CD4-positive, alpha-beta T cell treated with Interleukin-21 for 1 hour (primary cell): ENCODE measurements around the gene RWDD2A.
A peak's percentile ranks its signal among the peaks of the same experiment; 100 is the strongest.
"Not testable (repeated sequence)": the region's sequence is repeated elsewhere in the genome, so short reads cannot be mapped to it uniquely, and the experiment has no call there.

ENCODE experiments used
- DNase-seq: peaks from one replicate; pipeline ENCODE4 v3.0.0-alpha.2; 2020

The RWDD2A gene

GRCh38 chr6:83192871-83193746 lies at the start of gene RWDD2A, which contains the start of gene PGM3:
TSS of gene RWDD2A (plus strand) at chr6:83193357. CDS start at chr6:83194452, 1,095 bp downstream.
TSS of gene PGM3 (minus strand) at chr6:83193265. CDS start at chr6:83191012, 2,253 bp downstream.
- peak; percentile 90 for DNase-seq

GRCh38 chr6:83151114-83151513 lies 42.0 kb upstream of the RWDD2A start:
- no peak for DNase-seq

- DNase-seq: no peak
These were observed 40.2 kb upstream of the RWDD2A start for GRCh38 chr6:83152913-83153312.

GRCh38 chr6:83153883-83154521 lies 39.2 kb upstream of the RWDD2A start:
- no peak for DNase-seq

GRCh38 chr6:83155794-83156193 lies 37.4 kb upstream of the RWDD2A start:
- no peak for DNase-seq

GRCh38 chr6:83160167-83160566 lies 33.0 kb upstream of the RWDD2A start:
- no peak for DNase-seq

- no peak for DNase-seq
These were observed 25.4 kb upstream of the RWDD2A start for GRCh38 chr6:83167726-83168278.

GRCh38 chr6:83168556-83168955 lies 24.6 kb upstream of the RWDD2A start:
- no peak for DNase-seq

- no peak for DNase-seq
These were observed 24.1 kb upstream of the RWDD2A start for GRCh38 chr6:83169106-83169505.

GRCh38 chr6:83169511-83169910 lies 23.6 kb upstream of the RWDD2A start:
- no peak for DNase-seq

GRCh38 chr6:83176246-83176645 lies 16.9 kb upstream of the RWDD2A start:
- no peak for DNase-seq

GRCh38 chr6:83180426-83180950 lies 12.7 kb upstream of the RWDD2A start:
- no peak for DNase-seq

- no peak for DNase-seq
These were observed 11.0 kb upstream of the RWDD2A start for GRCh38 chr6:83182114-83182513.

GRCh38 chr6:83183082-83183828 lies 9.9 kb upstream of the RWDD2A start:
- DNase-seq: no peak

- no peak for DNase-seq
These were observed 8.1 kb upstream of the RWDD2A start for GRCh38 chr6:83185096-83185495.

GRCh38 chr6:83188501-83188900 lies 4.7 kb upstream of the RWDD2A start:
- no peak for DNase-seq

- no peak for DNase-seq
These were observed 2.5 kb upstream of the RWDD2A start for GRCh38 chr6:83190626-83191025.

GRCh38 chr6:83191974-83192373 lies 1.2 kb upstream of the RWDD2A start:
- DNase-seq: not testable (repeated sequence)

- no peak for DNase-seq
These were observed 701 bp upstream of the RWDD2A start for GRCh38 chr6:83192456-83192855.

- DNase-seq: peak; percentile 25
These were observed 800 bp downstream of the RWDD2A start for GRCh38 chr6:83193747-83194566.

GRCh38 chr6:83198486-83199172 lies 5.5 kb downstream of the RWDD2A start:
- DNase-seq: no peak
